Left kidney (tissue), 2 donors: ENCODE data around the gene ACOT13. TPM values are rescaled to one million over a fixed set of nuclear protein-coding genes. Genes with fewer than 3 reads are reported as not detected.
"Not testable (repeated sequence)": the region's sequence is repeated elsewhere in the genome, so short reads cannot be mapped to it uniquely, and the experiment has no call there.

Source experiments
- DNase-seq: peaks from one replicate; pipeline ENCODE4 v3.0.0-alpha.2; 2013
- polyA plus RNA-seq: library from polyadenylated mRNA; unstranded; fragments of 120-200 nt; gene quantifications from one replicate; pipeline ENCODE4 v1.2.1, GENCODE V29; 2013; ENCODE audit not compliant: insufficient read length

ACOT13 gene
- polyA plus RNA-seq, 1 donor = 36.7 TPM

DNA sequence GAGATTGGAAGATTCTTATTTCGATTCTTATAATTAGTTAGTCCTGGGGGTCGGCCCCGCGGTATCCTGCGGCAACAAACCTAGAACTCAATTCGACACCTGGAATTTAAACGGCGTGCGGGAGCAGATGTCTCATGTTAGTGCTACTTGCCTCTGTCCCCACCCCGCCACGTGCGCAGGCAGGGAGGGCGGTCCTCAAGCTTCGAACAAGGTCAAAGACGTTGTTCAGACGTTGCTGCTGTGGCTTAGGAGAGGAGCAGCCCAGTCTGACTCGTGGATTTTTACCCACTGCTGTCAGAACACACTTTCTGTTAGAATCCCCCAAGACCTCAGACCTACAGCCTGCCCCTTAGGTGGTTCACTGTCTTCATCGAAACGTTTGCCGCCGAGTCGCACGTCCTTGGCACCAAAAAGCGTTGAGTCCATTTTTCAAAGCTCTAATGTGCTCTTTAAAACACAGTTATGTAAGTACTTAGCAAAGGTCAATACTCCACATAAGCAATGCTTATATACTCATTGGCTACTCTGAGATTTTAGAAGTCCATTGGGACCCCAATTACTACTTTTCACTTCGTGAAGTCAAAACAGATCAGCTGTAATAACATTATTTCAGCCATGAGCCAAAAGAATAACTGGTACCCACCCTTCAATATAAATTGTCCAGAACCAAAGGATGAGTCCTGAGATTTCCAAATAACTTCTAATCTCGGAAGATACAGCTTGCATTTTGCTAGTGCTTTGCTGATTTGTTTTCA, 54.8 kb downstream of the ACOT13 start:
- DNase-seq = no peak

DNA sequence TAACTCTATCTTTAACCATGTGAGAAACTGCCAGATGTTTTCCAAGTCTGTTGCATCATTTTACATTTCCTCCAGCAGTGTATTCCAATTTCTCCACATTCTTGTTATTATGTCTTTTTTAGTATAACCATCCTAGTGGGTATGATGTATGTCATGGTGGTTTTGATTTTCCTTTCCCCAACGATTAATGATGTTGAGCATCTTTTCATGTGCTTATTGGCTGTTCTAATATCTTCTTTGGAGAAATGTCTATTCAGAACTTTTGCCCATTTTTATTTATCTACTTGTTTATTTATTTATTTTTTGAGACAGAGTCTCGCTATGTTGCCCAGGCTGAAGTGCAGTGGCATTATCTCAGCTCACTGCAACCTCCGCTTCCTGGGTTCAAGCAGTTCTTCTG, 56.4 kb downstream of the ACOT13 start:
- DNase-seq = no peak

DNA sequence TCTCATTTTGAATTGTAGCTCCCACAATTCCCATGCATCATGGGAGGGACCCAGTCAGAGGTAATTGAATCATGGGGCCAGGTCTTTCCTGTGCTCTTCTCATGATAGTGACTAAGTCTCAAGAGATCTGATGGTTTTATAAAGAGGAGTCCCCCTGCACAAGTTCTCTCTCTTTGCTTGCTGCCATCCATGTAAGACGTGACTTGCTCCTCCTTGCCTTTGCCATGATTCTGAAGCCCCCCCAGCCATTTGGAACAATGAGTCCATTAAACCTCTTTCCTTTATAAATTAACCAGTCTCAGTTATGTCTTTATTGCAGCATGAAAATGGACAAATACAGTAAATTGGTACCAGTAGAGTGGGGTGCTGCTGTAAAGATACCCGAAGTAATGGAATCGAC, 63.8 kb downstream of the ACOT13 start:
- DNase-seq = not testable (repeated sequence)

DNA sequence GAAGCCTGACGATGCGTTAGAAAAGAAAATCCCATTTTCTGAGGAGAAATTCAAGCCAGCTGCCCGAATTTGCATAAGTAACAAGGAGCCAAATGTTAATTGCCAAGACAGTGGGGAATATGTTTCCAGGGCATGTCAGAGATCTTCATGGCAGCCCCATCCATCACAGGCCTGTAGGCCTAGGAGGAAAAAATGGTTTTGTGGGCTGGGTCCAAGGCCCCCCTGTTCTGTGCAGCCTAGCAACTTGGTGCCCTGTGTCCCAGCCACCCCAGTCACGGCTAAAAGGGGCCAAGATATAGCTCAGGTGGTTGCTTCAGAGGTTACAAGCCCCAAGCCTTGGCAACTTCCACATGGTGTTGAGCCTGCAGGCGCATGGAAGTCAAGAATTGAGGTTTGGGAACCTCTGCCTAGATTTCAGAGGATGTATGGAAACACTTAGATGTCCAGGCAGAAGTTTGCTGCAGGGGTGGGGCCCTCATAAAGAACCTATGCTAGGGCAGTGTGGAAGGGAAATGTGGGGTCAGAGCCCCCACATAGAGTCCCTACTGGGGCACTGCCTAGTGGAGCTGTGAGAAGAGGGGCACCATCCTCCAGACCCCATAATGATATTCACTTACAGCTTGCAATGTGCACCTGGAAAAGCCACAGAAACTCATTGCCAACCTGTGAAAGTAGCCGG, 64.7 kb downstream of the ACOT13 start:
- not testable (repeated sequence) for DNase-seq

DNA sequence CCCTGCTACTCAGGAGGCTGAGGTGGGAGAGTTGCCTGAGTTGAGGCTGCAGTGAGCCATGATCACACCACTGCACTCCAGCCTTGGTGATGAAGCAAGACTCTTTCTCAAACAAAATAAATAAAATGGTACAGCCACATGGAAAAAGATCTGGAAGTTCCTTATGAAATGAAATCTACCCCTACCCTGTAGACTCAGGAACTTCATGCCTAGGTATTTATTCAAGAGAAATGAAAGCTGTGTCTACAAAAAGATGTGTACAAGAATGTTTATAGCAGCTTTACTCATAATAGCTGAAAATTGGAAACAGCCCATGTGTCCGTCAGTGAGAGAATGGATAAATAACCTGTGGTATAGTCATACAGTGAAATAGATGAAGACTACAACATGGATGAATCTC, 67.3 kb downstream of the ACOT13 start:
- DNase-seq = no peak

DNA sequence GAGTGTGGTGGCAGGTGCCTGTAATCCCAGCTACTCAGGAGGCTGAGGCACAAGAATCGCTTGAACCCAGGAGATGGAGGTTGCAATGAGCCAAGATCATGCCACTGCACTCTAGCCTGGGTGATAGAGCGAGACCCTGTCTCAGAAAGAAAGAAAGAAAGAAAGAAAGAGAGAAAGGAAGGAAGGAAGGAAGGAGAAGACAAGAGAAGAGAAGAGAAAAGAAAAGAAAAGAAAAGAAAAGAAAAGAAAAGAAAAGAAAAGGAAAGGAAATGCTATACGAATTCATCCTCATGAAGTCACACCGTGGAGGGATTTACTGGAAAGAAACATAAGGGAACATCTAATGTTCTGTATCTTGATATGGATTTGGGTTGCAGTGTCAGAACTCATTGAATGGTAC, 67.8 kb downstream of the ACOT13 start:
- not testable (repeated sequence) for DNase-seq

DNA sequence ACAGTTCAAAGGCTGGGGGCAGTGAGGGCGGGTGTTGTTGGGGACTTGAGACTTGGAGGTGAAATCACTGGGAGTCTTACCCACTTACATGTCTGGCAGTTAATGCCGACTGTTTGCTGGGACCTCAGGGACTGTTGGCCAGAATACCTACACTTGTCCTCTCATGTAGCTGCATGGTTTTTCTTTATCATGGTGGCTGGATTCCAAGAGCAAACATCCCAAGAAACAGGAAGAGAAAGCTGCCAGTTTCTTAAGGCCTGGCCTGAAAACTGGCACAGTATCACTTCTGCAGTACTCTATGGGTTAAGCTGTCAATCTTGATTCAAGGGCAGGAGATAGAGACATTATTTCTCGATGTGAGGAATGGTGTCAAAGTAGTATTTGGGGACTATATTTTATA, 71.9 kb downstream of the ACOT13 start:
- DNase-seq = no peak

DNA sequence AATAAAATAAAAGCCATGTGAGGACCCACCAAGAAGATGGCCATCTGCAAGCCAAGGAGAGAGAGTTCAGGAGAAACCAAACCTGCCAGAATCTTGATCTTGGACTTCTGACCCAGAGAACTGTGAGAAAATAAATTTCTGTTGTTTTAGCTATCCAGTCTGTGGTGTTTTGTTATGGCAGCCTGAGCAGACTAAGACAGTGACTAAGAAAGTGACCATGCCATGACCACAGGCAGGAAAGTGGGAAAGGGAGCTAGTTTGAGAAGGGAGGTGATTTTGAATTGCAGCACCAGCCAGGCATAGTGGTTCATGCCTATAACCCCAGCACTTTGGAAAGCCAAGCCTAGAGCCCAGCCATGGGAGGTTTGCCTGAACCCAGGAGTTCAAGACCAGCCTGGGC, 74.0 kb downstream of the ACOT13 start:
- no peak for DNase-seq

DNA sequence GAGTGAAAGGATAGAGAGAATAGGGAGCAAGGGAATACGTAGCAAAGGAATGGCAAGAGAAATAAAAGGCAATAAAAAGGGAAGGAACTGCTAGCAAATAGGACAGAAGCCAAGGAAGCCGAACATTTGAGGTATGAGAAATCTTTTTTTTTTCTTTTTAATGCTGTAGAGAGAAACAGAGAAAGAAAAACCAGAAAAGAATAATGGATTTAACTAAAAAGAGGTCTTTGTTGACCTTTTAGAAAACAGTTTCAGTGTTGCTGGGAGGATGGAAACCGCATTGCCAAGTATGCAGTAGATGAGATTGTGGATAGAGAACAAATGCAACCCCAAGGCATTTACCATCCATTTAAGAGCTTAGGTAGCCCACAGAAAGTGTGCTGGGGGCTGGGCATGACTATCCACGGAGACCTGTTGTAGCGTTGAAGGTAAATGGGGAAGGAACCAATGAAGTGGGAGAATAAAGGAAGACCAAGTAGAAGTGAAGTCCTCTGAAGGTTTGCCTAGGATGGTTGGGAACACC, 75.4 kb downstream of the ACOT13 start:
- DNase-seq = no peak

DNA sequence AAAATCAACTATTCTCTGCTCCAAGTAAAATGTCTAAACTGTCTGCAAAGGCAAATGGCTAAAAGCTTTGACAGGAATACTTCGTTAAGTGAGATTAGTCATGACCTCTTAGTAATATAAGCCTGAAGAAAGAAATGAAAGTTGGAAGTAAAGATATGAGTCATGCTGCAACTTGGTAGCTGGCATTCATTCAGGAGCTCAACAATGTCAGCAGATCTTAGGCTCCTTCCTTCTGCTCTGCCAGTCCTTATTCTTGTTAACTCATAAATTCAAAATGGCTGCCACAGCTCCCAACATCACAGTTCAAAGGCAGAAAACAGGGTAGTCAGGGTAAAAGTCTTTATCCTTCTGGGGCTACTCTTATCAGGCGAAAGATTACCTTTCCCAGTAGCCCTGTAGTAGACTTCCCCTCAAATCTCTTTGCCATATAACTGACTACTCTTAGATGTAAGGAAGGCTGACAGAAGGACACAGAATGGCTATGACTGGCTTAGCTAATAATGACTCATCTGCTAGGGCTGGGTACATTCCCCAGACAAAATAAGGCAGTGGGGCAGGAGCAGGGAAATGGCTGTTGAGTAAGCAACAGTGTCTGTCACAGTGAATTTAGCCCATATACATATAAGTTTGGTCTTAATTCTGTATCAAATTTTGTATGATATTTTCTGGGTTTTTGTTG, 76.5 kb downstream of the ACOT13 start:
- no peak for DNase-seq

DNA sequence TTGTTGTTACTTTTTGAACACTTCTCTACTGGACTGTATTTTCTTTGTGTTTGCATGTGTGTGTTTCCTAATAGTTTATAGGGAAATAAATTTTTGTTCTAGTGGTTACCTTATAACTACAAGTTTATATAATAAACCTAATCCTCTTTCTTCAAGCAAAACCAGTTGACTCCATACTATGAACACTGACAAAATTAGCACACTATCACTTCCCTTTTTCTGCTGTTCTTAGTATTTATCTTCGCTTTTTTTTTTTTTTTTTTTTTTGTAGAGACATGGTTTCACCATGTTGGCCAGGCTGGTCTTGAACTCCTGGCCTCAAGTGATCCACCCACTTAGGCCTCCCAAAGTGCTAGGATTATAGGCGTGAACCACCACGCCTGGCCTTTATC, 77.1 kb downstream of the ACOT13 start:
- no peak for DNase-seq

DNA sequence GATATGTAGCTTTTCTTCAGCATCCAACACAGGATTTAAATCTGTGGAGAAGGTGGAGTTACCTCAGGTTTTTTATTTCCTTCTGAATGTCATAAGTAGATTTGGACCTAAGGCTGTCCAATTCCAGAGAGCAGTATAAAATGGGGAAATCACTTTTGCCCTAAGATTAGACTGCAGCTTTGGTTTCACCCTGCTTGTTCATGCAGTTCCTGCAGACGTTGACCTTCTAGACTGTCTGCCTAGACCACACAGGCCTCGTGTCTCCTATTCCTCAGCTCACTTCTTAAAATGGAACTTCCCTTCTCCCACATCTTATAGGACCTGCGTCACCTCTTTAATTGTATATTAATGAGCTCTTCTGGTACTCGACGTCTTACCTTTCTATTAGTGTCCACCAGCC, 78.0 kb downstream of the ACOT13 start:
- DNase-seq = no peak

DNA sequence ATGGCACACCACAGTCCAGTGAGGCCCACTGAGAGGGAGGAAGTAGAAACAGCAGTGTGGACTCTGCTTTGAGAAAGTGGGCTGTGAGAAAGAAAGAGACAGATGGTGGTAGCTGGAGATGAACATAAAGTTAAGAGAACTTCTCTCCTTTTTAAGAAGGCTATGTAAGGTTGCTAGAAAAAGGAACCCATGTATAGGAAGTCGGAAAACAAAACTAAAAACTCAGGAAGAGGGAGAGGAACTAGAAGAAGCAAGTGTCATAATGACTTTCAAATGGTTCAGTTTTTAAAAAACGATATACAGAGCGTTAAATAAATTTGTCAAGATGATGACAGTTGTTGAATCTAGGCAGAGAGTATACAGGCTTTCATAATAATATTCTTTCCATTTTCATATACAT, 82.4 kb downstream of the ACOT13 start:
- no peak for DNase-seq

DNA sequence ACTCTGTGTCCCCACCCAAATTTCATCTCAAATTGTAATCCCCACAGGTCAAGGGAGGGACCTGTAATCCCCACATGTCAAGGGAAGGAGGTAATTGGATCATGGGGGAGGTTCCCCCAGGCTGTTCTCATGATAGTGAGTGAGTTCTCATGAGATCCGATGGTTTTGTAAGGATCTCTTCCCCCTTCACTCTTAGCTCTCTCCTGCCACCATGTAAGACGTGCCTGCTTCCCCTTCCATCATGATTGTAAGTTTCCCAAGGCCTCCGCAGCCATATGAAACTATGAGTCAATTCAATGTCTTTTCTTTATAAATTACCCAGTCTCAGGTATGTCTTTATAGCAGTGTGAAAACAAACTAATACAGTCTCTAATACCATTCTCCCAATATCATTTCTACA, 84.0 kb downstream of the ACOT13 start:
- DNase-seq = not testable (repeated sequence)

DNA sequence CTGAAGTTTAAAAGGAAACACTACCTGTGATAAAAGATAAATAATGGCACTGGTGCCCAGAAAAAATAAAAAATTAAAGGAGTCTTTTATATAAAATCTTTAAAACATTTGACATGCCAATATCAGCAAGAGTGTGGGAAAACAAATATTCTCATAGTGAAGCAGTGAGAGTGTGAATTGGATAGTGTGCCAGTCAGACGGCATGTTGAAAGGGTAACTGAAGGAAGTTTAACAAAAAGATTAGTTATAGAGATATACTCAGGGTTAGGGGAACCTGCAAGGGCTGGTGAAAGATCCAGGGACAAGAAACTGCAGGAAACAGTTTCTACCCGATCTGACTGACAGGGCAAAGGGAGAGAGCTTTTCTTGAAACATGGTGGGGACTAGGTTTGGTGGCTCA, 85.6 kb downstream of the ACOT13 start:
- no peak for DNase-seq

DNA sequence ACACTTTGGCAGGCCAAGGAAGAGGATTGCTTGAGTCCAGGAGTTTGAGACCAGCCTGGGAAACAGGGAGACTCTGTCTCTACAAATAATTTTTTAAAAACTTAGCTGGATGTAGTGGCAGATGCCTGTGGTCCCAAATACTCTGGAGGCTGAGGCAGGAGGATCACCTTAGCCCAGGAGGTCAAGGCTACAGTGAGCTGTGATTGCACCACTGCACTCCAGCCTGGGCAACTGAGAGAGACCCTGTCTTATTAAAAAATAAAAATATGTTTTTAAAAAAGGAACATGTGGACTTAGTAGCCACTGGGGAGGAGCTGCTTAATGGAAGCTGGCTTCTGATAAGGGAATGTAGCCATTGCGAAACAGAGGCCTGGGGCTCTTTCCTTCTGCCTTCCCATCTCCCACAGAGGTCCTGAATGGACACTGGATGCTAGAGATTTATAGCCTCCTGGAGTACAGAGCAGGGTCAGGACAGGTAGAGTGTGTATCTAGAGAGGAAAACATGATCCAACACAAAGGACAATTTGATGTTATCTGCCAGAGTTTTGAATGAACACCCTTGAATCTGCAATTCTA, 86.1 kb downstream of the ACOT13 start:
- DNase-seq = no peak

DNA sequence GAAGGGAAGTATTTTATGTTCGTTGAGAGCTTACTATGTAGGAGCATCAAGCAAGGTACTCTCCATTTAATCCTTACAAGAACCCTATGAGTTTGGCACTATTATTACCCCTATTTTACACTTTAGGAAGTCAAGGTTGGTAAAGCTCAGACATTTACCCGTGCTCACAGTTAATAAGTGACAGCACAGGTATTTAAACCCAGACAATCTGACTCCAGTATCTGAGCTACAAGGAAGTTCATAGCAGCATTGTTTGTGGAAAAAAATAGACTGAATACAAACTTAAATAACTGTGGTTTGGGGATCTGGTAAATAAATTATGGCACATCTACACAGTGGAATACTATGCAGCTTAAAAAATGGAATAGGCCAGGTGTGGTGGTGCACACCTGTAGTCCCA, 86.7 kb downstream of the ACOT13 start:
- no peak for DNase-seq

DNA sequence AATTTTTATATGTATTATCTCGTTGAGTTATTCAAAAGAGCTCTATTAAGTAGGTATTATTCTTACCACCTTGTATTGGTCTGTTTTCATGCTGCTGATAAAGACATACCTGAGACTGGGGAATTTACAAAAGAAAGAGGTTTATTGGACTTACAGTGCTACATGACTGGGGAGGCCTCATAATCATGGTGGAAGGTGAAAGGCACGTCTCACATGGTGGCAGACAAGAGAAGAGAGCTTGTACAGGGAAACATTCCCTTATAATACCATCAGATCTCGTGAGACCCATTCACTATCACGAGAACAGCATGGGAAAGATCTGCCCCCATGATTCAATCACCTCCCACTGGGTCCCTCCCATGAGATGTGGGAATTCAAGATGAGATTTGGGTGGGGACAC, 87.5 kb downstream of the ACOT13 start:
- not testable (repeated sequence) for DNase-seq
